Dermis blood vessel endothelial cell (primary cell): Measurements from ENCODE around the gene XKR7. TPM values are rescaled to one million over a fixed set of nuclear protein-coding genes. Genes with fewer than 3 reads are reported as not detected.
"Not testable (repeated sequence)": the region's sequence is repeated elsewhere in the genome, so short reads cannot be mapped to it uniquely, and the experiment has no call there.

Source experiments
- DNase-seq: peaks from one replicate; pipeline ENCODE4 v3.0.0; 2010
- total RNA-seq: library from RNA; depleted of rRNA; stranded (reverse); fragments of >200 nt; gene quantifications from 2 replicates; pipeline ENCODE4 v1.2.3, GENCODE V29; 2014

XKR7 gene, protein sequence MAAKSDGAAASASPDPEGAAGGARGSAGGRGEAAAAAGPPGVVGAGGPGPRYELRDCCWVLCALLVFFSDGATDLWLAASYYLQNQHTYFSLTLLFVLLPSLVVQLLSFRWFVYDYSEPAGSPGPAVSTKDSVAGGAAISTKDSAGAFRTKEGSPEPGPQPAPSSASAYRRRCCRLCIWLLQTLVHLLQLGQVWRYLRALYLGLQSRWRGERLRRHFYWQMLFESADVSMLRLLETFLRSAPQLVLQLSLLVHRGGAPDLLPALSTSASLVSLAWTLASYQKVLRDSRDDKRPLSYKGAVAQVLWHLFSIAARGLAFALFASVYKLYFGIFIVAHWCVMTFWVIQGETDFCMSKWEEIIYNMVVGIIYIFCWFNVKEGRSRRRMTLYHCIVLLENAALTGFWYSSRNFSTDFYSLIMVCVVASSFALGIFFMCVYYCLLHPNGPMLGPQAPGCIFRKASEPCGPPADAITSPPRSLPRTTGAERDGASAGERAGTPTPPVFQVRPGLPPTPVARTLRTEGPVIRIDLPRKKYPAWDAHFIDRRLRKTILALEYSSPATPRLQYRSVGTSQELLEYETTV
- under 0.01 TPM in 1 of 2 replicates, not detected in the other for total RNA-seq

DNA sequence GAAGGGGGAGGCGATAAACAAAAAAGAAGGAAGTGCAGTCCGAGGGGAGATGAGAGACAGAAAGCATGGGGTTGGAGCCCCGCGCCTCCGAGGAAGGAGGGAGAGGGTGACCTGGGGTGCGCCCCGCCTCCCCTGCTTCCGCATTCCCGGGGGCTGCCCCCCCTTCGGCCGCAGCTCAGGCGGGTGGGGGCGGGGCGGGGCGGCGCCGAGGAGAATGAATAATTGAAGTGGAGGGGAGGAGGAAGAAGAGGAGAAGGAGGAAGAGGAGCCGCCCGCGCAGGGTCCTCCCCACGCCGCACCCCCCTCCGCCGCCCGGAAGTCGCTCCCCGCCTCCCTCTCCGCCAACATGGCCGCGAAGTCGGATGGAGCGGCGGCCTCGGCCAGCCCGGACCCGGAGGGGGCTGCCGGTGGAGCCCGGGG lies at the start of gene XKR7:
XKR7 (plus strand) TSS at position 322 of the 420 bp plus-strand sequence; CDS start at position 347, 25 bp downstream.
- no peak for DNase-seq

DNA sequence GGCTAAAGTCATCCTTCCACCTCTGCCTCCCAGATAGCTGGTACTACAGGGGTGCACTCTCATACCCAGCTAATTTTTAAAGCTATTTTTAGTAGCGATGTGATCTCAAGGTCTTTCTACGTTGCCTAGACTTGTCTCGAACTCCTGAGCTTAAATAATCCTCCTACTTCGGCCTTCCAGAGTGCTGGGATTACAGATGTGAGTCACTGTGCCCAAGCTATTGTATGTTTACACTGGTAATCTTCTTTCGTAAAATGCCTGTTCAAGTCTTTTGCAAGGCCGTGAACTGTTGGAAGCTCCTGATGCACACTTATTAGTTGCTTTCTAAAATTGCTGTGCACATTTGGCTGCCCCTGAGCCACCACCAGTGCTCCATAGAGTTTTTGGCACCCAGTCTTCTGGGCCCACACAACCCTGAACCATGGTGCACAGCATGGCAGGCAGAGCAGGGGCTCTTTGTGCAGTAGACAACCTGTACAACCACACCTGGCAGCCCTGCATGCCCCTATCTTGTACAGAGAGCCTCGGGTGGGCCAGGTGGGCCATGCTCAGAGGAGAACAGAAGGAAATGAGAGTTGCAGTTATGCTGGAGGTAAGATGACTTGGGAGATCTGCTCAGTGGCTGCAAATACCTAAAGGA lies 49.4 kb upstream of the XKR7 start:
- no peak for DNase-seq

DNA sequence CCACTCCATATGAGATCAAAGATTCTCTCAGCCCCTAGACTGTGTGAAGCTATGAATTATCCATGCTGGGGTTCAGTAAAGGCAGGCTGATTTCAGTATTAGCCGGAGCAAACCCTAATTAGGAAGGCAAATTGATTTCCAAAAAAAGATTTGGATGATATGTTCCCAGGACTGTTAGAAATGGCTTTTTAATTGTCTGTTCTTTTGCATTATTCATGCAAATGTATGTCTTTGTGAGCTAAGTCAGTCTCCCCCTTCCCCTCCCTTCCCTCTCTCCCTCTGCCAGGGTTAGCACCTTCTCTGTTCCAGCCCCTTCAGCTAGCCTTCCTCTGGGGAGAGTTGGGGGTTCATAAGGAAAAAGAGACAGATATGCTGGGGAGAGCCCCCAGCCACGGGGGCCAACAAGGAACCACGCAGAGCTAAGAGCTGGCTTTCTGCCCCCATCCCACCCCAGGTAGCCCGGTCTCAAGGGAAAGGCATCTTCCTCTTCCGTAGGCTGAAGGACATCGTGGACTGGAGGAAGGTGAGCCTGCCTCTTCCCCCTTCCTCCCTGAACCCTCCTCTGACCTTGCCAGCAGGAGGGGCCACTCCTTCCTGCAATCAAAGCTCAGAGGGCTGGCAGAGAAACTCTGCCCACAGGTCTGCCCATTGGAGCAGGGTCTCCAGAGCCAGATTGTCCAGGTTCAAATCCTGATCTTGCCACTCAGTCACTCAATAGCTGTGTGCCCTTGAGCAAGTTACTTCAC lies 48.4 kb upstream of the XKR7 start:
- no peak for DNase-seq

DNA sequence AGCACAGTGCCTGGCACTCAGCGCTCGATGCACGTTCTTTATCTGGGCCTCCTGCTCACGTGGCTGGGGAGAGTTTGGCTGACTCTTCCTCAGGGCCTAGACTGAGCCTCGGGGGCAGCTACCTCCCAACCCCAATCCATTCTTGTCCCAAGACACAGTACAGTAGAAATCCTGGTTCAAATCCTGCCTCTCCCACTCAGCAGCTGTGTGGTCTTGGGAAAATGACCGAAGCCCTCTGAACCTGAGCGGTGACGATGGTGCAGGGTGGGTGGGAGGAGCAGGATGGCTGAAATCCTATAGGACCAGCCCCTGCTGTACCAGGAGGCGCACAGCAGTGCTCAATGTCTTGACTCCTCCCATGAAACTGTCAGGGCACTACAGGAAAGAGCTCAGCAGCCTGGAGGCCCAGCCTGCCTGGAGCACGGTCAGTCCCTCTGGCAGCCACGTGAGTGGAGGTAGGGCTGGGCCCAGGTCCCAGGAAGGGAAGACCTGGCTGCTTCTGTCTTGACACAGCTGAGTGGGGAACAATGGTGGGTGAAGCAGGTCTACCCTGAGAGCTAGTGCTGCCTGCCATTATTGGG lies 47.6 kb upstream of the XKR7 start:
- no peak for DNase-seq

DNA sequence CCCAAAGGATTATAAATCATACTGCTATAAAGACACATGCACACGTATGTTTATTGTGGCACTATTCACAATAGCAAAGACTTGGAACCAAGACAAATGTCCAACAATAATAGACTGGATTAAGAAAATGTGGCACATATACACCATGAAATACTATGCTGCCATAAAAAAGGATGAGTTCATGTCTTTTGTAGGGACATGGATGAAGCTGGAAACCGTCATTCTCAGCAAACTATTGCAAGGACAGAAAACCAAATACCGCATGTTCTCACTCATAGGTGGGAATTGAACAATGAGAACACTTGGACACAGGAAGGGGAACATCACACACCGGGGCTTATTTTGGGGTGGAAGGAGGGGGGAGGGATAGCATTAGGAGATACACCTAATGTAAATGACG lies 46.5 kb upstream of the XKR7 start:
- not testable (repeated sequence) for DNase-seq

DNA sequence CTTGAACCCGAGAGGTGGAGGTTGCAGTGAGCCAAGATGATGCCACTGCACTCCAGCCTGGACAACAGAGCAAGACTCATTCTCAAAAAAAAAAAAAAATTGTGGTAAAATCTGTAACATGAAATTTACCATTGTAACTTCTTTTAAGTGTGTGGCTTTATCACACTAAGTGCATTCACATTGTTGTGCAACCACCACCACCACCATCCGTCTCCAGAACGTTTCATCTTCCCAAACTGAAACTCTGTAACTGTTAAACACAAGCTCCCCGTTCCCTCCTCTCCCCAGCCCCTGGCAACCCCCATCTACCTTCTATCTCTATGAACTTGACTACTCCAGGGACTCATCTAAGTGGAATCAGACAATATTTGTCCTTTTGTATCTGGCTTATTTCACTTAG lies 45.8 kb upstream of the XKR7 start:
- no peak for DNase-seq

DNA sequence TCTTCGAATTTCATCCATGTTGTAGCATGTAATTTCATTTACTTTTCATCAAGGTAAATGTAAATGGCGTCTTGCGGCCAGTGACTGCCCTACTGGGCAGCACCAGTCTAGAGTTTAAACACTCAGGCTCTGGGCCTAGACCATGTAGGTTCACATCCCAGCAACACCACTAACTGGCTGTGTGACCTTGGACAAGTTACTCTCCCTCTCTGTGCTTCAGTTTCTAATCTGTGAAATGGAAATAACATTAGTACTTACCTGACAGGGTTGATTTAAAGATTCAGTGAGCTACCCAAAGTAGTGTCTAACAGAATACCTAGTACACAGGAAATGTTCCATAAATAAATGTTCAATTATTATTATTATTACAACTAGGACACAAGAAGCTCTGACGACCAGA lies 45.4 kb upstream of the XKR7 start:
- DNase-seq: no peak

DNA sequence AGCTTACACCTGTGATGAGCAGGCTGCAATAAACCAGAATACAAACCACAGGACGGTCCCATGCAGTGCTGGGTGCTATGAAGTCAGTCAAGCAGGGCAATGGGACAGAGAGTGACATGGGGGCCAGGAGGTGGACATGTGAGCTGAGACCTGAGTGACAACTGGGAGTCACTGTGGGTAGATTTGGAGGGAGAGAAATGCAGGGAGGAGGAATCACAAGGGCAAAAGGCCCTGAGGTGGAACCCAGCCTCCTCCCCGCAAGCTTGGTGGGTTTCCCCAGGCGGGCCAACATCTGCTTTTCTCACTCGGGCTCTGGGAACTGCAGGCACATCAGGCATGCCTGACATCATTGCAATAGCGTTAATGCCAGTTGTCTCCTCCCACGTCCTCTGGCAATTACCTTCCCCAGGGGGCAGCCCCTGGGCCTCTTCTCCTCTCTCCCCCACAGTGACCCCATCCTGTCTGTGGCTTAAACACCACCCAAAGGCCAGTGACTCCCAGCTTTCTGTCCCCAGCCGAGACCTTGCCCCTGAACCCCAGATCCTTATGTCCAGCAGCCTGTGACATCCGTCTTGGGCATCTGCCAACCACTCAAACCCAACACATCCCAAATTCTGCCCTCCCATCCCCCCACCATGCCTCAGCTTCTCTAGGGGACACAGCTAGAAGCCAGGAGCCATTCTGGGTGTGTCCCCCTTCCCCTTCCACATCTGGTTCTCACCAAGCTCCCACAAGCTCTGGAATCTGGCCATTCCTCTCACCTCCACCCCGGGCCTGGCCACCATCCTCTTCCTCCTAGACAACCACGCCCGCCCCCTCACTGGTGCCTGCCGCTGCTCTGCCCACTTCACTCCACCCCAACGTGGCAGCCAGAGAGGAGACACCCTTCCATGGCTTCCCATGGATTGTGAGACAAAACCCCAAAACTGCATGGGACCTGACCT lies 44.3 kb upstream of the XKR7 start:
- no peak for DNase-seq

DNA sequence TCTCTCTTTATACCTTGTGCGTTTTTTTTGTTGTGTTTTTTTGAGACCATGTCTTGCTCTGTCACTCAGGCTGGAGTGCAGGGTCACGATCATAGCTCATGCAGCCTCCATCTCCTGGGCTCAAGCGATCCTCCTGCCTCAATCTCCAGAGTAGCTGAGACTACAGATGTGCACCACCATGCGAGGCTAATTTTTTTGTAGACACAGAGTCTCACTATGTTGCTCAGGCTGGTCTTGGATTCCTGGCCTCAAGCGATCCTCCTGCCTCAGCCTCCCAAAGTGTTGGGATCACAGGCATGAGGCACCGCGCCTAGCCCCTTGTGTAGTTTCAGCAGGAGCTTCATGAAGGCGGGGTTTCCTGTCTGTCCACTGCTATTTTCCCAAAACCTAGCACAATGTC lies 43.4 kb upstream of the XKR7 start:
- no peak for DNase-seq

DNA sequence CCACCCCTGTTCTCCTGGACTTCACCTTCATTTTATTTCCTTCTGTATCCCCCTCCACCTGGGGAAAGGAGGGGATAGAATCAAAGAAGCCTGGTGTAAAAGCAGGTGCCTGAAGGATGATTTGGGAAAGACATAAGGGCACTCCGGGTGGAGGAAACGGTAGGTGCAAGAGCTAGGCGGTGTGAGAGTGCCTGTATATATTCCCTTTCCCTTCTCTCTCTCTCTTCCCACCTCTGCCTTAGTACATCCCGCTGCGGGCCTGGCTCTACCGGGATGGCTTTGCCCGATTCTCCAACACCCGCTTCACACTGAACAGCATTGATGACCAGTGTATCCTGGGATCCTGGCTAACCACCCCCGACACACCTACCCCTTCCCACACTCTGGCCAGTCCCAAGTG lies 42.3 kb upstream of the XKR7 start:
- no peak for DNase-seq

DNA sequence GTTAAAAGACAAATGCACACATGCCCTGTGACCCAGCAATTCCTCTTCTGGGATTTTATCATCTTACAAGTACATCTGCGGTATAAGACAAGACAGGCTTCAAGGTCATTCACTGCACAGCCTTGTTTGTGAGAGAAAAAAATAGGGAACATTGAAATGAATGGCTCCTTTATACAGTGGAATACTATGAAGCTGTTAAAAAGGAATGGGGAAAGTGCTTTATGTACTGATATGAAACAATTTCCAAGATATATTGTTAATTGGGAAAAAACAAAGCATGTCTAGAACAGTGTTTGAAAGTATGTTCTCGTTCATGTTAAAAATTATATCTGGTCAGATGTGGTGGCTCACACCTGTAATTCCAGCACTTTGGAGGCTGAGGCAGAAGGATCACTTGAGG lies 41.5 kb upstream of the XKR7 start:
- DNase-seq: no peak

DNA sequence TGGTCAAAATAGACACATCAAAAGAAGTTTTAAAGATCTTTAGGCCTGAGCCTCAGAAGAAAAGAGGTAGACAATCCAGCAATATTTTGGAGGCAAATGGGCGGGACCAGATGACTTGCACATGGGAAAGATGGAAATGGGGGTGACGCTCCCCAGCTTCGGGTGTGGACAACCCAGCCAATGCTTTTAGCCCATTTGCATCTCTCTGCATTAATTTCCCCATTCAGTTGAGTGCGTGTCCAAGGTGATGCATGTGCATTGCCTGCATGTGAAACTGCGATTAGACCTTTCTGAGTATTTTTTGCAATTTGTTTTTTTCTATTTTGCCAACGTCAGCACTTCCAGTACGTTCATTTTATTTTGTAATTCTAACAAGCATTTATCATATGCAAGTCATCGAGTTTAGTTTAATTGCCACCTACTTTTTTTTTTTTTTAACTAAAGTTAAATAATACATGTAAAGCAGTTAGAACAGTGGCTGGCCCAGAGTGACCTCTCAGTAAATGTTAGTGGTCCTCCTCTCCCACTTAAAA lies 40.3 kb upstream of the XKR7 start:
- no peak for DNase-seq

DNA sequence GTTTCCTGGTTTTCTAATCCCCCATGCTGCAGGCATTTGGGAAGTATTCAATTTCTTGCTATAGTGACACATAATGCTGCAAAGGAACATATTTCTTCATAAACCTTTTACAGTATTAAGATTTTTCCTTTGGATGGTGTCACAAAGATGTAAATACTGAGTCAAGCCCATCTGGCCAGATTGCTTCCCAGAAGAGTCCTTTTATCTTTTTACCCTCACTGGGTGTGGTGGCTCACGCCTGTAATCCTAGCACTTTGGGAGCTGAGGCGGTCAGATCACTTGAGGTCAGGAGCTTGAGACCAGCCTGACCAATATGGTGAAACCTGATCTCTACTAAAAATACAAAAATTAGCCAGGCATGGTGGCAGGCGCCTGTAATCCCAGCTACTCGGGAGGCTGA lies 38.3 kb upstream of the XKR7 start:
- not testable (repeated sequence) for DNase-seq

DNA sequence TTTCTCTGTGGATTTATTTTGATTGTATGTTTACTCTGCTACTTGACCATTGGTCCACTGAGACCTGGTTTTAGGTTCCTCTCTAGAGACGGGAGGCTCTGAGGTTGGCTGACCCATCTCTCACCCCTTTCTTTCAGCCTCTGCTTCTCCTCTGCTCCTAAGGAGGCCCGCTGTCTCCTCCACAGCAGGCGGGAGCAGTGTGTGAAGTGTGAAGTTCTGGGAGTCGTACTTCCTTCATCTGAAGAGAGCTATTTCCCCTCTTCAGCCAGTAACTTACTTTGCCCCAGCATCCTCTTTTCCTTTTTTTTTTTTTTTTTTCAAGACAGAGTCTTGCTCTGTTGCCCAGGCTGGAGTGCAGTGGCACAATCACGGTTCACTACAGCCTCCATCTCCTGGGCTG lies 37.2 kb upstream of the XKR7 start:
- DNase-seq: no peak

DNA sequence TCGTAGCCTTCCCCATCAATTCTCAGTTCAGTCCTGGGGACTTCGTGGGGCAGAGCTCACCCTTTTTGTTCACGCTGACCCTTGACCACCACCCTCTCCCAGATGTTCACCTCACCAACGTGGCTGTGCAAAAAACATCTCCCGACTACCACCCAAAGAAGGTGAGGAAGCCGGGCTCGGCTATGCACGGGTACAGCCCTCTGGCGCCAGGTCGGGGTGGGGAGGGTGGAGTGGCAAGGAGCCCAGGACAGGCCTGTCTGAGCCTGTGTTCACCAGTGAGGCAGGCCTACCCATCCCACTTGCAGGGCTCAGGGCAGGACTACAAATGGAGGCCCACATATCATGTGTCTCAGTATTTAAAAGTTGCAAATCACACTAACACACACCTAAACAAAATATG lies 34.3 kb upstream of the XKR7 start:
- no peak for DNase-seq

DNA sequence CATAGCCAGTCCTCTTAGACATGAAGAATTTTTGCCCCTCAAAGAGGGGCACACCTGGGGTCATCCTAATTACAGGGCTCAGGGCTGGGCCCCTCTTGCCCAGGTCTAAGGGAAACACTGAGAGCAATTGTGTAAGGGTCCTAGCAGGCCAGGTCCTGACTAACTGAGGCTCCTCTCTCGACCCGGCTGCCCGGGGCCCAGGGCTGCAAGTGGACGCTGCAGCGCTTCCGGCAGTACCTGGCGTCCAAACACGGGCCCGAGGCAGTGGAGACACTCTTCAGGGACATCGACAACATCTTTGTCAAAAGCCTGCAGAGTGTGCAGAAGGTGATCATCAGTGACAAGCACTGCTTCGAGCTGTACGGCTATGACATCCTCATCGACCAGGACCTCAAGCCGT lies 33.5 kb upstream of the XKR7 start:
- no peak for DNase-seq

DNA sequence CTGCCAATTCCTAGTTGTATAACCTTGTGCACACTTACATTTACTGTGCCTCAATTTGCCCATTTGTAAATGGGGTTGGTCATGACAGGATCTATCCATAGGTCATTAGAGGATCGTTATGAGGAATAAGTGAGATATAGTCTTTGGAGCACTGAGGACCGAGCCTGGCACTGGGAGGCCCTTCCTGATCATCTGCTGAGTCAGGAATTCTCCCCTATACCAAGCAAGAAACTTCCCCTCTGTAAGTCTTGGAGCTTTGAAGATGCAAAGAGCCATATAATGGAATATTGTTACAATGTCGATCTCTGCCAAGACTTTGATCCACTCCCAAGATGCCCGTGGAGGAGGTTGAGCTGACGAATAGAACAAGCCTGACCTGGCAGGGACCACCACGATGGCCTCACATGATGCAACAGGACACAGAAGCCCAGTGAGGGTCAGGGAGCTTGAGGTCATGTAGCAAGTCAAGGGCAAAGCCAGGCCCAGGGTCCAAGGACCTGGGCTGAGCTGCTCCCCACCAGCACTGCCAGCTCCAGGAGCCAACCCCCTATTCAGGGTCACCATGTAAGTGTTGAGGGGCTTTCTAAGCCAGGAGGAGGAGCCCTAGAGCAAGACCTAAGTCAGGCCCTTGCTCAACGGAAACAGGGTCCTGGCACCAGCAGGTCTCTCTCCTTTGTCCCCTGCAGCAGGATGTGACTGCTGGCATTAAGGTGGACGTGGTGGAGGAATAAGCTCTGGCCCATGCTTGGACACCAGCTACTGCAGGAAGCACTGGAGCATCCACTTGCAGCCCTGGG lies 32.8 kb upstream of the XKR7 start:
- peak; percentile 28 for DNase-seq

DNA sequence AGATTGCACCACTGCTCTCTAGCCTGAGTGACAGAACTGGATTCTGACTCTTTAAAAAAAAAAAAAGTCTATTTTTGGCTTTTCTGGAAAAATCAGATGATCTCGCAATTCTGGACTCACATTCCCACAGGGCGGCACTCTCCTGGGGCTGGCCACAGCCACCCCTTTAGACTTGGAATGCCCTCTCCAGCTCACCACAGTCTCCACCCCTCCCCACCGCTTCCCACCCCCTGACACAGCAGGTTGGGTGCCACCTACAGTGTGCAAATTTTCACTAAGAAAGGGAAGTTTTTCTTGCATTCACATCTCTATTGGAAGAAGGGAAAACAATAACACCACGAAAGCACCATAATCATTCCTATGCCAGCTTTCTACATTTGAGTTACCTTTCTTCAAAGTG lies 31.5 kb upstream of the XKR7 start:
- no peak for DNase-seq

DNA sequence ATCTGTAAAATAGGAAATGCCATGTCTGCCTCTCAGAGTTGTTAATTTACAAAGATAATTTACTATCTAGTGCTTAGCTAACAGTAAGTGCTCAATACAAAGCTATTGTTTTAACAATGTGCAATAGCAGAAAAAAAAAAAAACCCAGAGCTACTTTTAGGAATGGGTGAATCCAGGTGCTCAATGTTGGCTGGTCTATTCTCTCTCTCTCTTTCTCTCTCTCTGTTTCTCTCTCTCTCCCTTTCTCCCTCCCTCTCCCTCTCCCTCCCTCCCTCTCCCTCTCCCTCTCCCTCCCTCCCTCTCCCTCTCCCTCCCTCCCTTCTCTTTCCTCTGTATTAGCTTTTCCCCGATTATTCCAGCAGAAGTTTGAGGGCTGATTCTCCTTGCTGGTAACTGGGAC lies 30.1 kb upstream of the XKR7 start:
- DNase-seq: no peak

DNA sequence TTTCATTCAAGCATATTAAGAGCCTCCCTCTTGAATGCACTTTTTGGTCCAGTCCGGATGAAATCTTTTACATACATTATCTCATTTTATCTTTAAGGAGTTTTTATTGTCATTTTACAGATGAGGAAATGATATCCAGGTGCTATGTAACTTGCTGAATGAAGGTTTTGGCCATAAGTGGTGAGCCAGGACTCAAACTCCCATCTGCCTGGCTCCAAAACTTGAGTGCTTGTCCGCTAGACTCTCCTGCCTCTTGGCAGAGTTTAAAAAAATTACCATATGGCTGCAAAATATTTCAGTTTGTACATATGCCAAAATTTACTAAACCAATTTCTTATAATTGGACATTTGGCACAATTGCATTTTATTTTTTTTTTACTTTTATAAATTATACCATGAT lies 28.3 kb upstream of the XKR7 start:
- DNase-seq: no peak

DNA sequence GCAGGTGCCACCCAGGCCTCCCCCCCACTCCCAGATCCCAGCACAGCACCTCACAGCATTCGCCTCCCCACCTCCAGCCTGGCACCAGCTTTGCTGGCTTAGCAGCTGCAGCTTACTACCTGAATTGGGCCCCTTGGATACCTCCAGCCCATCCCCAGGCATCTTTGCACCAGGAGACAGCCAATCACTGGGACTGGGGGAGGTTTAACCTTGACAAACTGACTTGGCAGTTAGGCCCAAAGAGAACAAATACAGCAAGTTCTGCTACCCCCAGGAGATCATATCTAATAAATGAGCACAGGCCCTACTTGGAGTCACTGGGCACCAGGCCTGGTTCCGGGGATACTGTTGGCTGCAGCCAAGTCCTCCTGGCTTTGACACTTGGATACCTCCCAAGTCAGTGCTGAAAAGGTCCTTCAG lies 24.9 kb upstream of the XKR7 start:
- no peak for DNase-seq
